22Rv1 (cell line): ENCODE results near the gene COL6A2.

ENCODE experiments used
- CTCF ChIP-seq: fragments of 450-650 bp; IDR thresholded peaks from 2 replicates; pipeline ENCODE4 v1.5.1; 2017; ENCODE audit warnings: mild to moderate bottlenecking
- ZFX ChIP-seq: fragments of 450-650 bp; IDR thresholded peaks from 2 replicates; pipeline ENCODE4 v1.6.1; 2017; ENCODE audit warnings: antibody characterized with exemption, borderline replicate concordance

- TF ChIP-seq CTCF (no peak), ZFX (no peak)
Measured at GRCh38 chr21:46127239-46128105, 29.6 kb downstream of the COL6A2 start.
